NCI-H748 (cell line): ENCODE measurements around the gene VPS41.

ENCODE experiments used
- DNase-seq: peaks from one replicate; lab custom pipeline; 2025; ENCODE audit not compliant: unreplicated experiment; lab: John Stamatoyannopoulos, UW

VPS41 gene

DNA sequence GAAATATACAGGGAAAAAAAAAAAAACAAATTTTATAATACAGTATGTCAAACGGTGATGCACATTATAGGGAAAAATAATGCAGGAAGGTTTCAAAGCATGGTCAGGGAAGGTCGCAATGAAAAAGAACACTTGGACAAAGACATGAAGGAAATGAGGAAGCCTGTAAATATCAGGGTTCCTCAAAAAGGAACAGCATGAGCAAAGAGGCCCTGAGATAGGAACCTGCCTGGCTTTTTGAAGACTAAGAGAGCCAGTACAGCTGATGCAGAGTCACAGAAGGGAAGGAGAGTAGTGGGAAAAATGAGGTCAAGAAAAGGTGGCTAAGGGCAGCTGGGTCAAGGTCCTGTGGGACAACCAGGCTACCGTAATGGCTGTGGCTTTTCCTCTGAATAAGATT lies 1.9 kb downstream of the VPS41 start:
- no peak for DNase-seq

GRCh38 chr7:38905056-38905759 lies 3.8 kb downstream of the VPS41 start:
- no peak for DNase-seq

DNA sequence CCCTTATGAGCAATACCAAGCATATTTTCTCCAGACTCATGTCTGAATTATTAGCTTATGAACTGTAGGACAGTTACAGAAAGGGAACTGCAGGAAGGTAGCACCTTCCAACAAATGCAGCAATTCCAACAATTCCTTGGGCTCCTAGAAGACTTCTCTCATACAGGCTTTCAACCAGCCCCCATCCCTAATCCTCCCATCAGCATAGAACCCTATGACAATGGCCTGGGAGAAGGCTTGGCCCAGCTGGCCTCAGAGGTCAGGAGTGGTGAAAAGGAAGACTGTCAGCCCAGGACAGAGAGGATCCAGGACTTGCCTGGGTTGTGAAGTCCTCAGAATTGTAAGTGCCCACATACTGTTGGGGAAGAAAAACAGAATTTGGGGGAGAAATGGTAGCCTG lies 5.9 kb downstream of the VPS41 start:
- no peak for DNase-seq

- no peak for DNase-seq
These were observed 6.5 kb downstream of the VPS41 start for GRCh38 chr7:38902449-38902848.

DNA sequence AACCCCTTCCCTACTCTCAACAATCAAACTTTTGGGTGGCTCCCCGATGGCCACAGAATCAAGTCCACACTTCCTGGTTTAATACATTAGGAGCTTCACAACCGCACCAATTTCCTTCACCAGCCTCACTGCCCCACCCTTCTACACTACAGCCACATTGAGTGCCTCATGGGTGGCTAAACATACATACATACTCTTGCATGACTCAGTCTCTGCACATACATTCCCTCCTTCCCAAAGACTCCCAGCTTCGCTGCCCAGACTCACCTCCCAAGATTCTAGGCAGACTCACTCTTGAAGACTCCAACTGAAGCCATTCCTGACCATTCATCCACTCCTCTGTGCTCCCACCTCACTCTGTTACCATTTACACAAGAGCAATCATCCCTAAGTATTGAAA lies 15.9 kb downstream of the VPS41 start:
- no peak for DNase-seq

GRCh38 chr7:38890597-38890996 lies 18.4 kb downstream of the VPS41 start:
- no peak for DNase-seq

DNA sequence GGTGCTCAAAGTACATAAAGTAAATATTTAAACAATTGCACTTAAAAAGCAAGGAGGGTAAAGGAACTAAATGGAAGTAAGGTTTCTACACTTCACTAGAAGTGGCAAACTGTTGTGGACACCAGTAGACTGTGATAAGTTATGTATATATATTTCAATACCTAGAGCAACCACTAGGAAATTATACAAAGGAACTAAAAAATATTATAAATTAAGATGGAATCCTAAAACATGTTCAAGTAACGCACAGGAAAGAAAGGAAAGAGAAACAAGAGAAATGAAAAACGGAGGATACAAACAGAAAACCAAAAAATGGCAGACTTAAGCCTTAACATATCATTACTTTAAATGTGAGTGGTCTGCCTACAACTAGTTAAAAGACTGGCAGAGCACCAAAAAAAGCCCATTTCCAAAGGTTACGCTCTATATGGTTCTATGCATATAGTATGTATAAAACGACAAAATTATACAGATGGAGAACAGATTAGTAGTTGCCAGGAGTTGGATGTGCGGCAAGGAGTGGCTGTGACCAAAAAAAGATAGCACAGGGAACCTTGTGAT lies 19.0 kb downstream of the VPS41 start:
- no peak for DNase-seq

GRCh38 chr7:38889079-38889478 lies 19.9 kb downstream of the VPS41 start:
- no peak for DNase-seq

DNA sequence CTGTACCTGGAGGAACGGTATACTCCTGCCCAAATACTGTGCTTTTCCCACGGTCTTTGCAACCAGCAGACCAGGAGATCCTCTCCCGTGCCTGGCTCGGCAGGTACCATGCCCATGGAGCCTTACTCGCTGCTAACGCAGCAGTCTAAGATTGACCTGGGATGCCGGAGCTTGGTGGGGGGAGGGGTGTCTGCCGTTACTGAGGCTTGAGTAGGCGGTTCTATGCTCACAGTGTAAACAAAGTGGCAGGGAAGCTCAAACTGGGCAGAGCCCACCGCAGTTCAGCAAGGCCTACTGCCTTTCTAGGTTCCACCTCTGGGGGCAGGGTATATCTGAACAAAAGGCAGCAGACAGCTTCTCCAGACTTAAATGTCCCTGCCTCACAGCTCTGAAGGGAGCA lies 22.7 kb downstream of the VPS41 start:
- DNase-seq: no peak

GRCh38 chr7:38883706-38884105 lies 25.3 kb downstream of the VPS41 start:
- DNase-seq: no peak

DNA sequence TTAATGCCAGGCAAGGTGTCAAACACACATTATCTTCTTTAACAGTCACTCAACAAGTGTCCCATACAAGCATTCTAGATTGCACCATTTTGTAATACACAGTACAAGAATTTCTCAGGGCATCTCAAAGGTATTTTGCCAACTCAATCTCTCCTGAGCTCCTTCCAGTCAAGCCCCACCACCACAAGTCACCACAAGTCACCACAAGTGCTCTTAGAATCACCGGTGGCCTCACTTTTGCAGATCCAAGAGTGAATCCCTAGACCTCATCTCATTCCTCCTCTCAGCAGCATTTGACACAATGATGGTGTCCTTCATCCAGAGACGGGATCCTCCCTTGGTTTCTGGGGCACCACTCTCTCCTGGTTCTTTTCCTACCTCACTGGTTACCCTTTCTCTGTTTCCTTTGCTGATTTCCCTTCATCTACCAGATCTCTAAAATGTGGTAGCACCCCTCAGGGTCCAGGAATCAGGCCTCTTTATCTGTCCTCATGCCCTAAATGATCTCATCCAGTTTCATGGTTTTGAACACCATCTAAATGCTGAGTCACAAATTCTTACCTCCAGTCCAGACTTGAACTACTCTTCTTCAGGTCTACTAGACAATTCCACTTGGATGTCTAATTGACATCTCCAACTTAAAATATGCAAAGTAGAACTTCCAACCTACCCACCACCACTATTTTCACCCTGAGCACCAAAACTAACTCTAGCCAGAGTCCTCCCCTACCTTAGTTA lies 26.9 kb downstream of the VPS41 start:
- DNase-seq: no peak

DNA sequence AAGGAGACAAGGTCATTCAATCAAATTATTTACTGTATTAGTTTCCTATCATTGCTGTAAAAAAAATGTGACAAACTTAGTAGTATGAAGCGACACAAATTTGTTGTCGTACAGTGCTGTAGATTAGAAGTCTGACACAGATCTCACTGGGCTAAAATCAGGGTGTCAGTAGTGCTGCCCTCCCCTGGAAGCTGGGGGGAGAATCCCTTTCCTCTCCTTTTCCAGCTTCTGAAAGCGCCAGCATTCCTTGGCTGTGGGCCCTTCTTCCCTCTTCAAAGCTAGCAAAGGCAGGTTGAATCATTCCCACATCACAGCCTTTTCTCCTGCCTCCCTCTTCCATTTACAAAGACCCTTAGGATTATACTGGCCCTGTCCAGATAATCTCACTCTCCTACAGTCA lies 28.0 kb downstream of the VPS41 start:
- no peak for DNase-seq

DNA sequence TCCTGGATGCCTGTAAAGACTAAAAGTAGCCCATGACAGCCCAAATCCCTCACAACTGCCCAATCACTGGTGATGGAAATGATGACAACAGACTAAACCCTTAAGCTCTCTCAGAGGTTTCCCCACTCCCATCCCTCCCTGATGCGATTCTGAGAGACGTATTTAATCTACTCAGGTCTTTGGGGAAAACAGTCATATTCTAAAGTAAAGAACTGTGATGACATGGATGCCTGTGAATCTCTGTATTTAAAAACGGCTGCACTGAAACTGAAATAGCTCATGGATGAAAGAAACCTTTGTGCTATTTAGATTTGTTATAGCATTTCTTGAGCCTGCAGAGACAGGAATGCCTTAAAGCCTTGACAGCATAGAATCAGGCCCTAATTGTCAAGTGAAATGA lies 28.5 kb downstream of the VPS41 start:
- DNase-seq: no peak

DNA sequence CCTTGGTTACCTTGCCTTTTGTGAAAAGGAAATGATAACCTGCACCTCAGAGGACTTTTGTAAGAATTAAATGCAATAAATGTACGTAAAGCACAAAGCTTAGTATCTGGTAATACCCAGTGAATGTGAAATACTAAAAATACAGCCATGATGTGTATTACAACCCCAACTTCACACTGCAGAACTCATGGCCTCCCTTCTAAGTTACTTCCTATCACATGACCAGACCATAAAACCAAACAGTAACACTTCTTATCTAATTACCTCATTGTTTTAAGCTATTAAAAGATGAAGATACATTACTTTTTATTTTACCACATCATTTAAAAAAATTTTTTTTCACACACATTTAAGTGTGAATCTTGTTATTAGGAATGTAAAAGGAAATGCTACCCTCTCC lies 29.0 kb downstream of the VPS41 start:
- DNase-seq: no peak

GRCh38 chr7:38878694-38879457 lies 30.1 kb downstream of the VPS41 start:
- no peak for DNase-seq

- DNase-seq: no peak
These were observed 35.6 kb downstream of the VPS41 start for GRCh38 chr7:38873433-38873832.

GRCh38 chr7:38872202-38872601 lies 36.8 kb downstream of the VPS41 start:
- no peak for DNase-seq

DNA sequence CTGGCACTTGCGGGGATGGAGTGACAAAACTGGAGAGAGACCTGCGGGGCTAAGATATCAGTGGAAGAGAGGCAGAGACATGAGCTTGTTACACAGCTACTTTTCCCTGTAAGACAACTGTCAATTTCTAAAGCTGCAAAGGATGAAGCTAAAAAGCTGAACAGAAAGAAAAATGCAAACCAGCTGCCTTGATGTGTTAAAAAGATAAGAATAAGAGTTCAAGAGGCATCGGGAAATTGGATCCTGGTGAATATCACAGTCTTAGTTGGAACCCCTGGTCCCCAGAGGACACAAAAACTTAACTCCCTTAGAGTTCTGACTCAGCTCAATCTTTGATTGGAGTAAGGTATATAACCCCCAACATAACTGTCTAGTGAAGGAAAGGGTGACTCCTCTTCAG lies 38.8 kb downstream of the VPS41 start:
- DNase-seq: no peak

DNA sequence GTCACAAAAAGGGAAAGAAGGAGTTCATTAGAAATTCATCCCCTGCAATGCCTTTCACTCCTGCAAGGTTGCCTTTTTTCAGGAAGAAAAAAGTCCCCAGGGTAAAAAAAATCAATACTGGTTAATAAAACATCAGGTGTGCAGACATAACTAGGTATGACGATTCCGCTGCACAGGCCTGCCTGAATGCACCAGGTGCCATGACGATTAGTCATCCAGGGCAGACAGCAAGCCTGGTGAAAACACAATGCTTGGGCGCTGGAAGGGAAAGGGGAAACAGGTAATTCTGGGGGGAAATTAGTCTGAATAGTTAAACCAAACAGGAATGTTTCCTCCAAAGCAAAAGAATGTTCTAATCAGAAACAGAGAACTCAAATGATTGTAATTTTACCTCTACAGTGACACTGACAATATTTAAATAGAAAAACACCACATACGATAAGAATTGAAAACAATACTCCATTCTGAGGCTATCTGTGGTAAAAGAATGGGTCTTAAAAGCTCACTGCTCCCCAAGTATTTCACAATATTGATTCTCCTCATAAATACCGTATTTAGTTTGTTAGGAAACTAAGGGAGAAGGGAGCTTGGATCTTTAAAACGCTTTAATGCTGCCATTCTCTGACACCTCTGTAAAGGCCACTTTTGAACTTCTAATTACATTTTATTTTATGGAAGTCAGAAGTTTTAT lies 45.2 kb downstream of the VPS41 start:
- peak; percentile 71 for DNase-seq

- DNase-seq: no peak
These were observed 46.3 kb downstream of the VPS41 start for GRCh38 chr7:38862666-38863065.

DNA sequence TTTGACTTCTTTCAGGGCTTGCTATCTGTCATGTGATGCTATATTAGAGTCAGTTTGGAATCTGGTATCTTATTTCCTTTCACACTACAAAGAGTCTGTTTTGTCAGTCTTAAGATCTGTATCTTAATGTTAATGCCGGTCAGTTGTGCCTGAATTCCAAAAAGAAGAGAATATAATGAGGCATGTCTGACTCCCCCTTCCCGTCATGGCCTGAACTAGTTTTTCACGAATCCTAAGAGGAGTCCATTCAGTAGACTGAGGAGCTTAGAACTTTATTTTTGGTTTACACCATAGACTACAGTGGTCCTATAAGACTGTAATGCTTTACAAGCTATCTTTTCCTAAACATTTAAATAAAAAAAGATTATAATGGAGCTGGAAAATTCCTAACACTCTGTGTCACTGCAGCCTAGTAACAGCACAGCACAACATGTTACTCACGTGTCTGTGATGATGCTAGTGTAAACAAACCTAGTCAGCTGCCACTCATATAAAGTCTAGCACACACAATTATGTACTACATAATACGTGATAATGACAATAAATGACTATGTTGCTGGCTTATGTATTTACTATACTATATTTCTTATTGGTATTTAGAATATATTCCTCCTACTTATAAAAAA lies 50.6 kb downstream of the VPS41 start:
- peak; percentile 79 for DNase-seq
